HG03039 (cell line): ENCODE results near the gene LRP8.

Experiments used
- ATAC-seq: cut with Tn5 transposase; IDR thresholded peaks from one replicate; pipeline ENCODE4 v1.9.1; 2021; ENCODE audit warnings: mild to moderate bottlenecking, moderate library complexity; ENCODE audit not compliant: unreplicated experiment

LRP8 gene

GRCh38 chr1:53324728-53325297 lies 3.1 kb downstream of the LRP8 start:
- ATAC-seq: no peak

GRCh38 chr1:53324321-53324720 lies 3.5 kb downstream of the LRP8 start:
- ATAC-seq: no peak

- ATAC-seq: no peak
Observed at GRCh38 chr1:53323316-53323715, 4.6 kb downstream of the LRP8 start.

- no peak for ATAC-seq
Observed at GRCh38 chr1:53321776-53322602, 5.9 kb downstream of the LRP8 start.

- ATAC-seq: no peak
Observed at GRCh38 chr1:53321366-53321765, 6.5 kb downstream of the LRP8 start.

- no peak for ATAC-seq
Observed at GRCh38 chr1:53320646-53321045, 7.2 kb downstream of the LRP8 start.

- ATAC-seq: no peak
Observed at GRCh38 chr1:53319296-53320101, 8.4 kb downstream of the LRP8 start.

- ATAC-seq: no peak
Observed at GRCh38 chr1:53317646-53318539, 10.0 kb downstream of the LRP8 start.

GRCh38 chr1:53316766-53317581 lies 10.9 kb downstream of the LRP8 start:
- no peak for ATAC-seq

- ATAC-seq: no peak
Observed at GRCh38 chr1:53316424-53316765, 11.5 kb downstream of the LRP8 start.

GRCh38 chr1:53315456-53316423 lies 12.1 kb downstream of the LRP8 start:
- no peak for ATAC-seq

GRCh38 chr1:53315046-53315445 lies 12.8 kb downstream of the LRP8 start:
- ATAC-seq: no peak

GRCh38 chr1:53314606-53315005 lies 13.3 kb downstream of the LRP8 start:
- ATAC-seq: no peak

GRCh38 chr1:53314096-53314495 lies 13.8 kb downstream of the LRP8 start:
- no peak for ATAC-seq

- no peak for ATAC-seq
Observed at GRCh38 chr1:53313556-53313955, 14.3 kb downstream of the LRP8 start.

GRCh38 chr1:53311702-53312305 lies 16.1 kb downstream of the LRP8 start:
- ATAC-seq: no peak

- no peak for ATAC-seq
Observed at GRCh38 chr1:53310847-53311681, 16.8 kb downstream of the LRP8 start.

GRCh38 chr1:53309802-53310201 lies 18.1 kb downstream of the LRP8 start:
- ATAC-seq: no peak
